PFSK-1 (cell line): ENCODE results near the gene TRMT1.

Experiments used
- FOXP2 ChIP-seq: optimal IDR thresholded peaks from 2 replicates; pipeline ENCODE3; 2011; ENCODE audit warnings: borderline replicate concordance, control low read depth, inconsistent platforms; ENCODE audit not compliant: insufficient read depth; ENCODE audit errors: extremely low read length, extremely low read depth
- POLR2AphosphoS5 ChIP-seq: IDR thresholded peaks from 2 replicates; pipeline ENCODE4 v1.6.1; 2012; ENCODE audit warnings: low read depth, mild to moderate bottlenecking, control low read depth, low read length, moderate library complexity
- REST ChIP-seq, 2 experiments: IDR thresholded peaks; 2 replicates each; pipeline versions ENCODE4 v1.6.1 to v1.8.0; 2011 to 2012; ENCODE audit warnings: low read depth in 2 of 2, low read length in 2 of 2, control low read depth in 1 of 2, inconsistent platforms in 1 of 2, mild to moderate bottlenecking in 1 of 2, moderate library complexity in 1 of 2; ENCODE audit not compliant: insufficient read depth in 1 of 2
- SIN3A ChIP-seq: IDR thresholded peaks from 2 replicates; pipeline ENCODE4 v1.6.1; 2012; ENCODE audit warnings: mild to moderate bottlenecking, low read length, moderate library complexity, borderline replicate concordance; ENCODE audit not compliant: insufficient read depth
- TAF1 ChIP-seq: IDR thresholded peaks from 2 replicates; pipeline ENCODE4 v1.6.1; 2012; ENCODE audit warnings: low read length, control low read depth, borderline replicate concordance; ENCODE audit not compliant: insufficient read depth

TRMT1 gene

GRCh38 chr19:13095393-13095784, 21.2 kb downstream of the TRMT1 start:
- TF ChIP-seq FOXP2 = no peak

- TF ChIP-seq SIN3A (no peak), FOXP2 (no peak), TAF1 (no peak), POLR2AphosphoS5 (no peak), REST (IDR thresholded peaks at IDR 0.05; ENCODE audit: insufficient read depth in 1 of 2, low read depth in 2 of 2, low read length in 2 of 2) (no peak)
Measured at GRCh38 chr19:13094771-13095392, 21.7 kb downstream of the TRMT1 start.

GRCh38 chr19:13094106-13094504, 22.4 kb downstream of the TRMT1 start:
- TF ChIP-seq REST (IDR thresholded peaks at IDR 0.05; ENCODE audit: insufficient read depth in 1 of 2, low read depth in 2 of 2, low read length in 2 of 2) (no peak), FOXP2 (no peak), TAF1 (no peak), POLR2AphosphoS5 (no peak), SIN3A (no peak)

DNA sequence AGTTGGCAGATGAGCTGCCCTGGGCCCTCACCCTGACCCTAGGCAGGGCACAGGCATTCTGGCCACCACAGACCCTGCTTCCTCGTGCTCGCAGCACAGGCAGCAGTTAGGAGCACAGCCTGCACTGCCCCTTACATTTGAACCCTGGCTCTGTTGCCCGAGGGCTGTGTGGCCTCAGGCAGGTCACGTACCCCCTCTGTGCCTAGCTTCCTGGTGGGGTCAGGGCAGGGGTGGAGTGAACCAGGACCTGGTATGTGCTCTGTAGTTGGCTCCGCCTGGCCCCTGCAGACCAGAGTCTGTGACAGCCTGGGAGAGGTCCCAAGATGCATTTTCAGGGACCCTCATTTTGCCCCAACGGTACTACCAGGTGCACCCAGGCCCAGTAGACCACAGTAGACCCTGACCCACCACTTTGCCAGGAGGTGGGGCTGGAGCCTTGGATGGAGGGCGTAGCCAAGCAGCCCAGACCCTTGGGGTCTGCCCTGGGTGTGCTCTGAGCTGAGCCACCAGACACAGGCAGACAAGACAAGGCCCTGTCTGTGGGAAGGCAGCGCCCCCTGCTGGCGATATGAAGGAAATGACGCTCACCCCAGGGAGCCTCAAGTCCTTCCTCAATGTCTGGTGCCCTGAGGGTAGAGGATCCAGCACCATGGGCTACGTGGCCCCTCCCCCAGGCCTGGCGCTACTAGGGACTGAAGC, 23.0 kb downstream of the TRMT1 start:
- TF ChIP-seq FOXP2 (peak; percentile 62), SIN3A (no peak), REST (IDR thresholded peaks at IDR 0.05; ENCODE audit: insufficient read depth in 1 of 2, low read depth in 2 of 2, low read length in 2 of 2) (no peak), TAF1 (no peak), POLR2AphosphoS5 (no peak)

DNA sequence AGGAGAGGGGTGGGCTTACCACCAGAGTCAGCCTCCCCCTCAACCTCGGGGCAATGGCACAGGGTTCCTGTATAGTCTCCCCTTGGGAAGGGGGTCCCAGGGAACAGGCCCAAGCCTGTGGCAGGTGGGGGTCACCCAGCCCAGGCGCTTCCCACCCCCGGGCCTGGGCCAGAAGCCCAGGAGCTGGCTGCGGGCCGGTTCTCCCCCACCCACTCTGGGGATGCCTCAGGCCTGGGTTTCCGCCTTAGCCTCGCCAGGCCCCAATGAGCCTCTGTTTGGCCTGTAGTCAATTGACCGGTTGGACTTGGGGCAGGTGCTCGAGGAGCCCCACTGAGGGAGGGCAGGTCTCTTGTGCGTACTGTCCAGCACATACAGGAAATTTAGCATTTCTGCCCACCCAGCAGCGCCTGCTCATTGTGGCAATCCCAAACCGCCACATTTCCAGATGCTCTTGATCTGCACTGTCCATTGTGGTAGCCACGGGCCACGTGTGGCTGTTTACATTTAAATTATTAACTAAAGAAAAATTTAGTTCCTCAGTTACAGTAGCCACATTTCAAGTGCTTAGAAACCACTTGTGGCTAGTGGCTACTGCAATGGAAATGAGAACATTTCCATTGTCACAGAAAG, 23.8 kb downstream of the TRMT1 start:
- TF ChIP-seq FOXP2 (no peak), REST (IDR thresholded peaks at IDR 0.05; ENCODE audit: insufficient read depth in 1 of 2, low read depth in 2 of 2, low read length in 2 of 2) (no peak), POLR2AphosphoS5 (no peak), TAF1 (no peak), SIN3A (no peak)
